HepG2 (cell line): Measurements from ENCODE around the gene ADM5. TPM values are rescaled to one million over a fixed set of nuclear protein-coding genes. Genes with fewer than 3 reads are reported as not detected.

Source experiments
- ATRX ChIP-seq: sonication (generic); formaldehyde crosslinking; IDR thresholded peaks from 2 replicates; pipeline ENCODE4 v1.4.0; 2020; ENCODE audit warnings: missing genetic modification reagents, borderline replicate concordance
- CEBPG ChIP-seq: IDR thresholded peaks from 2 replicates; pipeline ENCODE4 v1.6.1; 2016
- GPBP1L1 ChIP-seq: sonication (generic); formaldehyde crosslinking; IDR thresholded peaks from 2 replicates; pipeline ENCODE4 v1.5.0; 2020; ENCODE audit warnings: mild to moderate bottlenecking, missing genetic modification reagents
- HDAC1 ChIP-seq: sonication (generic); formaldehyde crosslinking; IDR thresholded peaks from 2 replicates; pipeline ENCODE4 v1.5.1; 2020; ENCODE audit warnings: mild to moderate bottlenecking, missing genetic modification reagents
- HNRNPK ChIP-seq: fragments of 200-400 bp; formaldehyde crosslinking; IDR thresholded peaks from 2 replicates; pipeline ENCODE4 v1.6.1; 2018; ENCODE audit warnings: low read length, low read depth, moderate library complexity, mild to moderate bottlenecking; ENCODE audit not compliant: poor library complexity, severe bottlenecking
- NBN ChIP-seq: fragments of 450-650 bp; conservative IDR thresholded peaks from 2 replicates; pipeline ENCODE4 v1.6.1; 2017
- PATZ1 ChIP-seq: sonication (generic); formaldehyde crosslinking; IDR thresholded peaks from 2 replicates; pipeline ENCODE4 v1.4.0; 2020; ENCODE audit warnings: missing genetic modification reagents
- RAD51 ChIP-seq: fragments of 450-650 bp; IDR thresholded peaks from 2 replicates; pipeline ENCODE4 v1.6.1; 2016; ENCODE audit warnings: borderline replicate concordance
- RFX1 ChIP-seq: fragments of 450-650 bp; IDR thresholded peaks from 2 replicates; pipeline ENCODE4 v1.6.1; 2017
- STAG1 ChIP-seq: sonication (generic); formaldehyde crosslinking; IDR thresholded peaks from 2 replicates; pipeline ENCODE4 v1.4.0; 2020; ENCODE audit warnings: missing genetic modification reagents
- TEAD2 ChIP-seq: sonication (generic); formaldehyde crosslinking; IDR thresholded peaks from 2 replicates; pipeline ENCODE4 v1.9.0; 2021; ENCODE audit warnings: missing genetic modification reagents
- ZNF205 ChIP-seq: IDR thresholded peaks from 2 replicates; pipeline ENCODE4 v1.6.1; 2018; ENCODE audit warnings: missing biosample characterization, missing genetic modification reagents
- ZNF251 ChIP-seq: sonication (generic); formaldehyde crosslinking; IDR thresholded peaks from 2 replicates; pipeline ENCODE4 v1.9.0; 2021; ENCODE audit warnings: mild to moderate bottlenecking, missing genetic modification reagents
- ZNF296 ChIP-seq: sonication (generic); formaldehyde crosslinking; conservative IDR thresholded peaks from 2 replicates; pipeline ENCODE4 v1.5.0; 2020; ENCODE audit warnings: mild to moderate bottlenecking, missing genetic modification reagents
- ZNF580 ChIP-seq: IDR thresholded peaks from 2 replicates; pipeline ENCODE4 v1.6.1; 2016; ENCODE audit warnings: low read depth, borderline replicate concordance
- ZNF646 ChIP-seq: sonication (generic); formaldehyde crosslinking; IDR thresholded peaks from 2 replicates; pipeline ENCODE4 v1.9.0; 2021; ENCODE audit warnings: mild to moderate bottlenecking, missing genetic modification reagents
- ZNF704 ChIP-seq: sonication (generic); formaldehyde crosslinking; IDR thresholded peaks from 2 replicates; pipeline ENCODE4 v1.8.1; 2023; ENCODE audit warnings: mild to moderate bottlenecking, inconsistent platforms, moderate library complexity, missing genetic modification reagents, borderline replicate concordance
- ZNF75D ChIP-seq: sonication (generic); formaldehyde crosslinking; IDR thresholded peaks from 2 replicates; pipeline ENCODE4 v1.8.1; 2023; ENCODE audit warnings: missing genetic modification reagents, mild to moderate bottlenecking, borderline replicate concordance
- ZNF772 ChIP-seq: sonication (generic); formaldehyde crosslinking; IDR thresholded peaks from 2 replicates; pipeline ENCODE4 v1.5.0; 2020; ENCODE audit warnings: mild to moderate bottlenecking, missing genetic modification reagents
- ZNF780A ChIP-seq: sonication (generic); formaldehyde crosslinking; IDR thresholded peaks from 2 replicates; pipeline ENCODE4 v1.8.0; 2022; ENCODE audit warnings: mild to moderate bottlenecking, missing genetic modification reagents, moderate library complexity
- polyA plus RNA-seq, 8 experiments: library from polyadenylated mRNA; depleted of rRNA in 3 of 8; stranded (reverse) in 7 of 8; unstranded in 1 of 8; fragments of >200 nt; fragmentation: Illumina TruSeq in 4 of 8; extraction: Trizol in 4 of 8; gene quantifications; 2 replicates each; pipeline versions ENCODE4 v1.2.1 to v1.2.3, GENCODE V29; 2011 to 2016; ENCODE audit warnings: low read depth in 4 of 8, missing spikeins in 1 of 8, mixed read lengths in 1 of 8; ENCODE audit not compliant: insufficient read depth in 1 of 8
- total RNA-seq, 5 experiments: library from RNA; depleted of rRNA; stranded (reverse); fragments of >200 nt; fragmentation: Illumina TruSeq; extraction: Trizol; gene quantifications; 2 replicates each; pipeline ENCODE4 v1.2.3, GENCODE V29; 2016; ENCODE audit warnings: low read depth in 1 of 5

The ADM5 gene
- total and polyA plus RNA-seq, 2 of the 13 experiments (the other 11 are each of a cell fraction or from before 2014, with no cell fraction given): 2.7 to 4.1 TPM

GRCh38 chr19:49665351-49666119 is 23.9 kb upstream of the ADM5 start, which contains the start of the genes BCL2L12 and IRF3 (continued):
- TF ChIP-seq ZNF646 (CRISPR knock-in tag) (no peak), ZNF780A (CRISPR knock-in tag) (no peak), NBN (no peak), ATRX (CRISPR knock-in tag) (no peak), ZNF772 (CRISPR knock-in tag) (no peak), ZNF580 (CRISPR knock-in tag) (peak; percentile 48; the same call in 1 of the 2 replicates), ZNF251 (no peak), TEAD2 (CRISPR knock-in tag) (no peak), ZNF704 (CRISPR knock-in tag) (peak; percentile 78; the same call in 1 of the 2 replicates), PATZ1 (no peak), HNRNPK (peak; percentile 80), RFX1 (no peak), RAD51 (no peak), ZNF296 (no peak), ZNF75D (CRISPR knock-in tag) (no peak), HDAC1 (CRISPR knock-in tag) (peak; percentile 63), ZNF205 (CRISPR knock-in tag) (no peak), CEBPG (CRISPR knock-in tag) (no peak), STAG1 (no peak), GPBP1L1 (CRISPR knock-in tag) (no peak)
